Measurements from ENCODE around the gene LHX2. TPM values are rescaled to one million over a fixed set of nuclear protein-coding genes. Genes with fewer than 3 reads are reported as not detected.

The LHX2 gene
- total RNA-seq, 2 donors from 2014 or later = not detected

DNA sequence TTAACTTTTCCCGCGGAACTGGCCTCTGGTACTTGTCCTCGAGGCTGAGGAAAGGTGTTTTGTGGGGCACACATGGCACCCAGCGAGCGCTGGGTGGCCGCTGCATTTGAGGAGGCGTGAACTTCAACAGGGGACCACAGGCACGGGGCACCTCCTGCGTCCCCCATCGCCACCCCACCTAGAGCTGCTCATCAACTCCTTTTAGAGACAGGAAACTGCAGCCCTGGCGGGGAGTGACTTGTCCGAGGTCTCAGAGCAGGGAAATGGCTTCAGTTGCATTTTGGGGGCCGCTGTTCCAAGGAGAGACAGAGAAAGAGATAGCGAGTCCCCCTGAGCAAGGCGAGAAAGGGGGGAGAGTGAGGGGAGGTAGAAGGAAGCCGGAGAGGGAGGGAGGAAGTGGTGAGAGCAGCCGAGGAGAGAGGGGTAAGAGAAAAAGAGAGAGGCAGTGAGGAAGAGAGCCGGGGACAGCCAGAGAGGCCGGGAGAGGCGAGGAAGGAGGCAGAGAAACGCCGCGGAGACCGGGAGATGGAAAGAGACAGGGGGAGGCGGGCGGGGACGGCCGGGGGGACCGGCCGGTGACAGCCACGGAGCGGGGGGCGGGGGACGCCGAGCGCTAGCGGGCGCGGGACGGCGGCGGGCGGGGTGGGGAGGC, 12.5 kb upstream of the LHX2 start:
- 3 to 5% methylated on average over 24 to 32 of the region's 43 CpGs for WGBS, 2 donors
- ATAC-seq = no peak
- peaks cover 0 to 45% of the 10 kb centered on the region in 2 donors for H3K27me3 ChIP-seq
- no peak overlapping the region for H3K4me3 ChIP-seq
- DNase-seq = no peak
- intact Hi-C loops (cut with DNase I) = no loop called here
- TF ChIP-seq POLR2A (IDR thresholded peaks at IDR 0.05) = no peak
- H3K36me3 ChIP-seq (replicated peaks in 1 of 2; ENCODE audit: insufficient read depth in 1 of 2, low read depth in 2 of 2) = no peaks in the 10 kb centered on the region
- H3K27ac ChIP-seq = no peak overlapping the region
- peaks cover 16% of the 10 kb centered on the region for H3K4me1 ChIP-seq
- H3K9me3 ChIP-seq = no peaks in the 10 kb centered on the region

- peak; percentile 18 for ATAC-seq
- no peak overlapping the region for H3K27ac ChIP-seq
- no peaks in the 10 kb centered on the region for H3K9me3 ChIP-seq
- H3K4me1 ChIP-seq = peaks cover 16% of the 10 kb centered on the region
- H3K36me3 ChIP-seq (replicated peaks in 1 of 2; ENCODE audit: insufficient read depth in 1 of 2, low read depth in 2 of 2) = no peaks in the 10 kb centered on the region
- no peak overlapping the region for H3K4me3 ChIP-seq
- no peak for DNase-seq
- no peak for TF ChIP-seq POLR2A (IDR thresholded peaks at IDR 0.05)
- TF ChIP-seq, protein P1, sequence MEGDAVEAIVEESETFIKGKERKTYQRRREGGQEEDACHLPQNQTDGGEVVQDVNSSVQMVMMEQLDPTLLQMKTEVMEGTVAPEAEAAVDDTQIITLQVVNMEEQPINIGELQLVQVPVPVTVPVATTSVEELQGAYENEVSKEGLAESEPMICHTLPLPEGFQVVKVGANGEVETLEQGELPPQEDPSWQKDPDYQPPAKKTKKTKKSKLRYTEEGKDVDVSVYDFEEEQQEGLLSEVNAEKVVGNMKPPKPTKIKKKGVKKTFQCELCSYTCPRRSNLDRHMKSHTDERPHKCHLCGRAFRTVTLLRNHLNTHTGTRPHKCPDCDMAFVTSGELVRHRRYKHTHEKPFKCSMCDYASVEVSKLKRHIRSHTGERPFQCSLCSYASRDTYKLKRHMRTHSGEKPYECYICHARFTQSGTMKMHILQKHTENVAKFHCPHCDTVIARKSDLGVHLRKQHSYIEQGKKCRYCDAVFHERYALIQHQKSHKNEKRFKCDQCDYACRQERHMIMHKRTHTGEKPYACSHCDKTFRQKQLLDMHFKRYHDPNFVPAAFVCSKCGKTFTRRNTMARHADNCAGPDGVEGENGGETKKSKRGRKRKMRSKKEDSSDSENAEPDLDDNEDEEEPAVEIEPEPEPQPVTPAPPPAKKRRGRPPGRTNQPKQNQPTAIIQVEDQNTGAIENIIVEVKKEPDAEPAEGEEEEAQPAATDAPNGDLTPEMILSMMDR (IDR thresholded peaks at IDR 0.05) = no peak
- intact Hi-C loops (cut with DNase I) = no loop called here
- 0% methylated on average over 33 of the region's 64 CpGs; no CpG with 5 or more reads in 1 of the 2 donors for WGBS, 2 donors
- H3K27me3 ChIP-seq = peaks cover 0 to 45% of the 10 kb centered on the region in 2 donors
Observed at GRCh38 chr9:123999661-124000060, 11.9 kb upstream of the LHX2 start.

GRCh38 chr9:124000161-124000783, 11.3 kb upstream of the LHX2 start:
- ATAC-seq = peak; percentile 15
- Histone ChIP-seq H3K27ac (no peak overlapping the region), H3K4me3 (no peak overlapping the region), H3K4me1 (peaks cover 16% of the 10 kb centered on the region), H3K9me3 (no peaks in the 10 kb centered on the region), H3K27me3 (peaks cover 0 to 45% of the 10 kb centered on the region in 2 donors), H3K36me3 (replicated peaks in 1 of 2; ENCODE audit: insufficient read depth in 1 of 2, low read depth in 2 of 2) (no peaks in the 10 kb centered on the region)
- intact Hi-C loops (cut with DNase I) = no loop called here
- DNase-seq = no peak
- 6 to 15% methylated on average over 7 to 32 of the region's 35 CpGs for WGBS, 2 donors
- no peak for TF ChIP-seq POLR2A (IDR thresholded peaks at IDR 0.05)
- TF ChIP-seq, protein P1 (IDR thresholded peaks at IDR 0.05) = no peak

GRCh38 chr9:124000784-124001457, 10.6 kb upstream of the LHX2 start:
- intact Hi-C loops (cut with DNase I) = no loop called here
- H3K4me3 ChIP-seq = no peak overlapping the region
- 5 to 14% methylated on average over 15 of the region's 15 CpGs for WGBS, 2 donors
- H3K27me3 ChIP-seq = peaks cover 0 to 45% of the 10 kb centered on the region in 2 donors
- TF ChIP-seq, protein P1 (IDR thresholded peaks at IDR 0.05) = no peak
- TF ChIP-seq POLR2A (IDR thresholded peaks at IDR 0.05) = no peak
- ATAC-seq (no peak), DNase-seq (no peak)
- no peaks in the 10 kb centered on the region for H3K36me3 ChIP-seq (replicated peaks in 1 of 2; ENCODE audit: insufficient read depth in 1 of 2, low read depth in 2 of 2)
- no peaks in the 10 kb centered on the region for H3K9me3 ChIP-seq
- no peak overlapping the region for H3K27ac ChIP-seq
- peaks cover 16% of the 10 kb centered on the region for H3K4me1 ChIP-seq

- Histone ChIP-seq H3K27me3 (peaks cover 0 to 44% of the 10 kb centered on the region in 2 donors), H3K9me3 (no peaks in the 10 kb centered on the region), H3K36me3 (replicated peaks in 1 of 2; ENCODE audit: insufficient read depth in 1 of 2, low read depth in 2 of 2) (no peaks in the 10 kb centered on the region), H3K4me1 (peaks cover 14% of the 10 kb centered on the region), H3K4me3 (no peak overlapping the region), H3K27ac (no peak overlapping the region)
- DNase-seq (no peak), ATAC-seq (no peak)
- intact Hi-C loops (cut with DNase I) = no loop called here
- WGBS, 2 donors = 3 to 5% methylated on average over 6 of the region's 6 CpGs
- TF ChIP-seq, protein P1 (IDR thresholded peaks at IDR 0.05) = no peak
- TF ChIP-seq POLR2A (IDR thresholded peaks at IDR 0.05) = no peak
Observed at GRCh38 chr9:124001458-124001799, 10.1 kb upstream of the LHX2 start.
